ENCODE data around the gene SREBF2.
A peak's percentile ranks its signal among the peaks of the same experiment; 100 is the strongest.

The SREBF2 gene

DNA sequence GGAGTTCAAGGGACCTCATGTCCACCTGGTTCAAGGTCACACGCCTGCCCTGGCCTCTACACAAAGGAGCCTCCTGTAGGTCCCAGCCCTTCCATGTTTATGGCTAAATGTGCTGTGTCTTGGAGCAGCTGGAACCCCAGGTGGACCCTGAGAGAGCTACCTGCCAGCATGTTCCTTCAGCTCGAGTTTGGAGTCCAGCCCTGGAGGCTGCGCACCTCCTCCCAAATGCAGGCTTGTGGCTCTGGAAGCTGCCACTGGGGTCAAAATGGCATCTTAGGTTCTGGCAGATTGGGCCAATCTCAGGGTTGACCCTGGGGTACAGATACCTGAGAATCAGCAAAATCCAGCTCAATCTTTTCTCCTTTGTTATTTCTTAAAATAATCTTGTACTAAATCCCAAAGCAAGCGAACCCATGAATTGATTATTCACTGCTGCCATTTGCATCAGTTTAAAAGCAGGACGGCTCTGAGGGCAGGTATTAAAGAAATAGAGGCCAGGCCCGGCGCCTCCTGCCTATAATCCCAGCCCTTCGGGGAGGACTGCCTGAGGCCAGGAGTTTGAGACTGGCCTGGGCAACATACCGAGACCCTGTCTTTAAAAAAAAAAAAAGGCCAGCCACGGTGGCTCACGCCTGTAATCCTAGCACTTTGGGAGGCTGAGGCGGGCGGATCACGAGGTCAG, 90.8 kb downstream of the SREBF2 start:
- DNase-seq, result no peak

DNA sequence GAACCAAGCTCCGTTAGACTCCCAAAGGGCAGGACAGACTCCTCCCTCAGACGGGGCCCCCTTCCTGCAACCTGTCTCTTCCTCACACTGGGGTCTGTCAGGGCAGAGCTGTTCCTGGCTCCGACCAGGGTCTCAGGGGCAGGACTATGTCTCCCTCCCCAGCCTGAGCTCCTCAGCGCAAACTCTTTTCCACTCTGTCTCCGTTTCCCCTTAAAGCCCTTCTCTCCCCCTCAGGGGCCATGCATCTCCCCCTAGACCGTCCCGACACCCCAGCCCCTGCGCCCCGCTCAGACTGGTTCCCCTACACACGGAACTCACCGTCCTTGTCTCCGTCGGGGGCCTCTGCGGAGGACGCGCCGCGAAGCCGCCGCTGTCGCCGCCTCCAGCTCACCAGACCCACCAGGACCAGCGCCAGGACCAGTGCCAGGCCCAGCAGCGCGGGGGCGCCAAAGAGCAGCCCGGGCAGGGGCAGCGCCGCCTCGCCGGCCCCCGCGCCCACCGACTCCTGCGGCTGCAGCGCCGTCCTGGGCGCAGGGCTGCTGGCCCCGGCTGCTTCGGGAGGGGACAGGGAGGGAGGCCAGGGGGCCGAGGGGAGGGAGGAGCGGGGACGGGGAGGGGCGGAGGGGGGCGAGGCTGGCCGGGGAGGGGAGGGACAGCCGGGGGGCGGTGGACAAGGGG, 93.0 kb downstream of the SREBF2 start:
- DNase-seq, result peak; percentile 30 to 32

DNA sequence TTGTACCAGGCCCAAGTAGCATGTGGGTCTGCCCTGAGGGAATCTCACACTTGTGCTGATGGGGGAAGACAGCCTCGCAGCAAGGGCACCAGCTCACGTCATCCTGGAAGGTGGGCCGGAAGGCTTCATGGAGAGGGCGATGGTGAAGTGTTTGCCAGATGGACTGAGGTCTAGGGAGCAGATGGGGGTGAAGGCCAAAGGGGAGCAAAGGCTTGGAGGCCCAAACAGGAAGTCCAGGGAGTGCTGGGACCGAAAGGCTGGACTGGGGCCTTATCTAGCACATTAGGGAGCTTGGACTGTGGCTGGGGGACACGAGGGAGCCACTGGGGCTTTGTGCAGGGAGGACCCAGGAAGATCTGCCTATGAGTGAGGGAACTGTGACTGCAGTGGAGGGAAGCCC, 94.9 kb downstream of the SREBF2 start:
- DNase-seq, result no peak

DNA sequence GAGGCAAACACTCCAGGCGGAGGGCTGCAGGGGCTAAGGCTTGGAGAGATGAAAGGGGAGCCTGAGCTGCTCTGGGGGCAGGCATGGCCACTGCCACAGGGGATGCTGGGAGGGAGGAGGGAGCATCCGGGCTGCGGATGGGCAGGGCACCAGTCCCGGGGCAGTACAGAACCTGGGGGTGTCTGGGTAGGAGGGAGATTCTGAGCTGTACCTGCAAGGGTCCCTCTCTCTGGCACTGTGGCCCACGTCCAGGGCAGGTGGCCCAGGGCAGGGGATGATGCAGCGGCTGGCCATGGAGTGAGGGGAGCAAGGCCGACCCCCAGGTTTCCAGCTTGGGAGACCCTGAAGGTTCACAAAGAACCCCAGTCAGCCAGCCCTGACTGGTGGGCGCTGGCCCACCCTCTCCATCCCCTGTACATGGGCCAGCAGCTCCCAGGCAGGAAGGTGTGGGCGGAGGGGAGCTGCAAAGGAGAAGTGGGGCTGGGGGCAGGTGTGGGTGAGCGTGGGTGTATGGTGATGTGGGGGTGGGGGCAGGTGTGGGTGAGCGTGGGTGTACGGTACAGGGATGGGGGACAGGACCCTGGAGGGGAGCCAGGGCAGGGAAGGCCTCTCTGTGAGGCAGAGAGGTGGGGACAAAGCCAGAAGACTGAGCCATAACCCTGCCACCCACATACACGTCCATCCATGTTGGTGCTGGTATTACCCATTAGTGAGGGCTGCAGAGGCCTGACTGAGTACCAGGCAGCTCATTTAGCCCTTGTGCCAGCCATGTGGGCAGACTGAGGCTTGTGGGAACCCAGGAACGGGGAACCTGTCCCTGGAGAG, 95.9 kb downstream of the SREBF2 start:
- no peak for DNase-seq

DNA sequence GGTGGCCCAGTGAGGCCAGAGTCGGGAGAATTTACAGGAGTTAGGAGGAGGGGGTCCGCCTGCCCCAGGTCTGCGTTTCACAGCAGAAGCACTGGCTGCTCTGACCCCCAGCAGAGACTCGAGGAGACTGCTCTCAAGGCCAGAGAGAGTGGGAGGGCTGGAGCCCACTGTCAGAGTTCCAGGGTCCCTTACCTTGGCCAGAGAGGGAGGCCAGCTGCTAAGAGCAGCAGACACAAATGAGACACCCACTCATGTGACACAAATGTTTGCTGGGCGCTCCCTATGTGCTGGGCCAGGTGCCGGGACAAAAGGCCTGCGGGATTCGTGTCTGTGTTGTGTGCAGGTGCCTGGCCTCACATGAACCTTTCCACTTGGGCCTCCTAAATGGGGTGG, 96.5 kb downstream of the SREBF2 start:
- DNase-seq, result peak; percentile 40 to 61

DNA sequence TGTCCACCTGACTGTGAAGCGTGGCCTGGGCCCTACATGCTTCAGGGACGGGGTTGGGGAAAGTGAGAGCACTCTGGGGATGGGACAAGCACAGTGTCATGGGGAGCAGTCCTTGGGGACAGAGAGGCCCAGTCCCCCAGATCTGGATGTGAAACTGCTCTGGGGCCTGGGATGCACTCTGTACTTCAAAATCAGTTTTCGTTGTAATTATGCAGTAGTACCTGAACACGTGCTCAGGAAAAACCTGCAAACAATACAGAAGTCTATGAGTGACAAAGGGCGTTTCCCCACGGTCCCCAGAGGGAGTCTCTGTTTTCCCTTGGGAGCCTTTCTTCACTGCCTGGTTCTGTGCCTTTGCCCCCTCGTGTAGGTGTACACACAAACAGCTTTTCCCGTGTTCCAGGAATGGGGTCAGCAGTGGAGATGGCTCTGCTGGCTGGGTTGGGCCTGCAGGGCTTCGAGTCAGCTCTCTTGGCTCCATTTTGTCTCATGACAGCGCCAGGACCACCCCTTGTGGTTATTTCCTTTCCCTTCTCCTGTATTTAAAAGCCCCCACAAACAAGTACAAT, 98.9 kb downstream of the SREBF2 start:
- no peak for DNase-seq

DNA sequence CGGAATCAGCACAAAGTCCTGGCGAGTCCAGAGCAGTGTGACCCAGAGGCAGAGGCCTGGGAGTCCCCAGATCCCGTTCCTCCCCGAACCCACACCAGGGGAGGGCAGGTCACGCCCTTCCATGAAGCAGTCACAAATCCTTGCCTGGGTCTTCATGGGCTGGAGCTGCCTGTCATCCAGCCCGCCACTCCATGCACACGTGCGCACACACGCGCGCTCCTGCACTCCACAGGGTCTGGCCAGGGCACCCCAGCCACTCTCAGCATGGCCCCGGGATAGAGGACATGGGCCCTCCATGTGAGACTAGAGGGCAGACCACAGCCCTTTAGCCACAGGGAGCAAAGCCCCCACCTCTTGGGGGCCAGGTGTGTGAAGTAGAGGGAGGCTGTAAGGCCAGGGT, 99.4 kb downstream of the SREBF2 start:
- no peak for DNase-seq

DNA sequence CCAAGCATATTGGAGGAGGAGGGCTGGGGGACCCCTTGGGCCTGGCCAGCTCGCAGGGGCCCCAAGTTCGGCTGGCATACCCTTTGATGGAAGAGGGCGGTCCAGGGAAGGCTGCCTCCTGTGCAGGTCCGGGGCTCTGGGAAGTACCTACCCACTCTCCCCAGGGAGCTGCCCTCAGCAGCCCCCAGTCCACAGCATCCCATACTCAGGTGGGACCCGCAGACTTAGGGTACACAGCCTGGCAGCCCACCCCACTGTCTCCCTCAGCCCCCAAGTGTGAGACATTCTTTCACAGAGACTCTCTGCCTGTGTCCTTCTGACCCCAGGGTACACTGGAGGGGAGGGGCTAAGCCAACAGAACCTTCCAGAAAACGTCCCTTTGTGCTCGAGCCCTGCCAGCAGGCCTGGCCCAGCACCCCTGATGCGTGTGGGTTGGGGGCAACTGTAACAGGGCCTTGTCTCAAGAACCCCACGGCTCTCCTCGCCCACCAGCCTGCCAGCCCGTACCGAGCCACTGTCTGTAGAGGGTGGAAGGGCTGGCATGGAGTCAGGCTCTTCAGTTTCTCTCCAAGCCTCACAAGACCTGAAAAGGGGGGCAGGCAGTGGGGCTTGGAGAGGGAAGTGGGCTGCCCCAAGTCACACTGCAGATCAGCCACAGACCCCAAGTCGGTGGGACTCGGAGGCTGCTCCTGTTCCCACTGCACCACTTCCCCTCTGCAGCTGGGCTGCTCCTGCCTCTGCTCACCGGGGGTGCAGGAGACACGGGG, 100.7 kb downstream of the SREBF2 start:
- DNase-seq, result no peak

DNA sequence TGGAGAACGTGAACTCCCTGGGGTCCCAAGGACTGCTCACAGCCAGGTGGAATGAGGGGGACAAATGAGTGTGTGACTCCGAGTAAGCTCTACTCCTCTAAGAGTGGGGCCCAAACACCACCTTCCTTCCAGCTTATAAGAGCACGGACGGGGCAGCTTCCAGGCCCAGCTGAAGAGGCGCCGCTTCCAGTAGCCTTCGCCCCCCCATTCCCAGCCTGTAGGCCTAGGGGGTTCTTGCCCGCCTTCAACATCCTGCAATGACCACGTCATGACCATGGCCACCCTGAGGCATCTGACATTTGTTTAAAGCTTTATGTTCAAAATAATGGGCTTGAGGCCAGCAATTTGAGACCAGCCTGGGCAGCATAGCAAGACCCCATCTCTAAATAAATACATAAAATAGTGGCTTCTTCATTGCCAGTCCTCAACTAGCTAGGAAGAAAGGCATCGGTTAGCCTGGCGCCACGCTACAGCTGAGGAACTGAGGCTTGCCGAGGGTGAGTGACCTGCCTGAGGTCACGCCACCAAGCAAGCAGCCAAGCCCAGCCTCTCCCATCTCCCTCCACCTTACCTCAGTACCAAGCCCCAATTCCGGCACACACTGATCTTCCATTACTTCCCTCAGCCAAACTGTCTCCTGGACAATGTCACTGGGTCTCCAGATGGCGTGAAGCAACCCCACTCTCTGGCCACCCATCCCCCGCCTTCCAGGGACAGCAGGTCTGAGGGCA, 101.5 kb downstream of the SREBF2 start:
- DNase-seq, result no peak

DNA sequence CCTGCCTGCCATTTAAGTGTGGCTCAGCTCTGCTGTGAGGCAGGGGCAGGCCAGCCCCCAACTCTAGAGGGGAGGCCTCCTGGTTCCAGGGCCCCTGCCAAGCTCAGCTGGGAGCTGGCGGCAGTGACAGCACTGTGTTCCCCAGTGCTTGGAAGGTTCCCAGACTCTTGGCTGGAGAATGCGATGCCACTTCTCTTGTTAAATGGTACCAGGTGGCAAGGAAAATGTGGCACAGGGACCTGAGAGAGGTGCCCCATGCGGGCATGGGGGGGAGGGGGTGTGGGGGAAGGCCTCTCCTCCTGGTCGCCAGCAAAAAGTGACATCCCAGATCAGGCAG, 102.1 kb downstream of the SREBF2 start:
- DNase-seq, result peak in 1 of 2 experiments; percentile 13

DNA sequence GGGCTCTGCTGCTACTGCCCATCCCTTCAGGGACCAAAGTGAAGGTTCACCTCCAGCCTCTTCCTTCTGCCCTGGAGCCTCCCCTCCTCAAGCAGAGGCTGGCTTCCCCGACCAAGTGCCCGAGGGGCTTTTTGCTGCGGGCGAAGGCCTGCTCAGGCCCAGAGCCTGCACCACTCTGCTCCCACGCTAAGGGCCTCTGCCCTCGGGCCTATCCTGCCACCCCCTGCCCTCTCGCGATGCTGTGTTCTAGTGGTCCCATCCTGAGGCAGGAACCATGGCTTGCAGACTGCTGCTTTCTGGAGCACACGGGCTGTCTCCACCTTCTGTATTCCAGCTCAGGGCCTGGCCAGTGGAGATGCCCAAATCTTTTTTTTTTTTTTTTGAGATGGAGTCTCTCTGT, 102.6 kb downstream of the SREBF2 start:
- DNase-seq, result no peak

DNA sequence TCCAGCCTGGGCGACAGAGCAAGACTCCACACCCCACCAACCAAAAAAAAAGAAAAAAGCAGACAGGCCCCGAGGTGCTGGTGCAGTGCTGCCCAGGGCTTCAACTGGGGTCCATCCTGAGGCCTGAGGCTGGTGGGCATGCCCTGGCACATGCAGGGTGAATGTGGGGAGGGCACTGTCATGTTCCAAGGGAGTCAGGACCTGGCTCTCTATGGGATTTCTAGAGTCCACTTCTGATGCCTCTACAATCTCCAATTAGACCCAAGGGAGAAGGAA, 103.9 kb downstream of the SREBF2 start:
- DNase-seq, result no peak

DNA sequence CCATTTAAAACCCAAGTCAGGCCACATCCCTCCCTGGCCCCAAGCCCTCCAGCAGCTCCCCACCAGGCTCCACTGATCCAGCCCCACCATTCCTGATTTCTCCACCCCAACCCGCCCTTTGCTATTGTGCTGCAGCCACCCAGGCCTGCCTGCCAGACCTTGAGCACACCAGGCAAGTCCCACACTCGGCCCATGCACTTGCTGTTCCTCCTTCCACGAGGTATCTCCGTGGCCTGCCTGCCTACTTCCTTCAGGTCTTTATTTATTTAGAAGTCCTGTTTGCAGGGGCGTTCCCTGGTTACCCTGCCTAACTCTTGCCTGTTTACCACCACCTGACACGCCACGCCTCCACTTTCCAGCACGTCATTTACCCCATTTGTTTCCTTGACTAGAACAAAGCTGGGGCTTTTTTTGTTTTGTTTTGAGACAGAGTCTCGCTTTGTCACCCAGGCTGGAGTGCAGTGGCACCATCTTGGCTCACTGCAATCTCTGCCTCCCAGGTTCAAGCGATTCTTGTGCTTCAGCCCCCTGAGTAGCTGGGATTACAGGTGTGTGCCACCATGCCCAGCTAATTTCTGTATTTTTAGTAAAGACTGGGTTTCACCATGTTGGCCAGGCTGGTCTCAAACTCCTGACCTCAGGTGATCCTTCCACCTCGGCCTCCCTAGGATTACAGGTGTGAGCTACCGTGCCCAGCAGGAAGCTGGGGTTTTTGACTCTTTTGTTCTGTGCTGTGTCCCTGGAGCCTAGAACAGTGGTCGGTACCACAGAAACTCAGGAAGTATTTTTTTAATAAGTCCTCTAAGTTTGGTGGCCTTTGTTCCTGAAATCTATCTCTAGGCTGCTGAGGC, 107.3 kb downstream of the SREBF2 start:
- peak; percentile 15 to 40 for DNase-seq

DNA sequence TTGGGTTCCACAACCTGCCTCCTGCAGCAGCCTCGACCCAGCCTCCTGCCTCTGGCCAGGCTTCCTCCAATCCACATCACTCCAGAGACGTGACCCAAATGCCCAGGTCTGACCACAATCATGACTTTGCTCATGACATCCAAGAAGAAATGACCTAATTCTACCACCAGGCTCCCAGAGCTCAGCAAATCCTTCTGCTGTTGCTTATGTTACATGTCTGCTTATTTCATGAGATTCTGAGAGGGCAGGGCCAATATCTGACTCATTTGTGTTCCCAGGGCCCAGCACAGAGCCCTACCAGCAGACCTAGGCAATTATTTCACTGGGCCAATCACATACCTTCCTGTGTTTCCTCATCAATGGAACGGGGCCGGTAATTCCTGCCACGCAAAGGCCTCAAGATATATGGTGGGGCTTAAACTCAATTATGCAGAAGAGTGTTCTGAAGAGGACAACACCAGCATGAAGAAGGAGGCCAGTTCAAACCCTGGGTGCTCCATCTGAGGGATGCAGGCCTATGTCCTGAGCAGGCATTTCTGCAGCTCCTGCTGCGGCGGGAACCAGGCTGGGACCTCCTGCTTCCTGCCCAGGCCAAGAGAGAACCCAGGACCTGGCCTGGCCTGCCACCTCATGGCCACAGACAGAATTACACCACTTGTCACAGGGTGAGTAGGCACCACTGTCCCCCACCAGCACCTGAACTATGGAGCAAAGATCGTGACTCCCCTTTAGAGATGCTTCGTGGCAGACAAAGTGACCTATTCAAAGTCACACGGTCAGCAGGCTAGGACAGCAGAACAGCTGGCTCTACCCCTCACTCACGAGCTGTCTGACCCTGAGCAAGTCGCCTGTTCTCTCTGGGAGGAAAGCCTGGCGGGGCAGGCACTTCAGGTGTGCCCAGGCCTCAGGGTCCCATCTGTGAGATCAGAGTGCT, 108.2 kb downstream of the SREBF2 start:
- peak; percentile 42 to 50 for DNase-seq

DNA sequence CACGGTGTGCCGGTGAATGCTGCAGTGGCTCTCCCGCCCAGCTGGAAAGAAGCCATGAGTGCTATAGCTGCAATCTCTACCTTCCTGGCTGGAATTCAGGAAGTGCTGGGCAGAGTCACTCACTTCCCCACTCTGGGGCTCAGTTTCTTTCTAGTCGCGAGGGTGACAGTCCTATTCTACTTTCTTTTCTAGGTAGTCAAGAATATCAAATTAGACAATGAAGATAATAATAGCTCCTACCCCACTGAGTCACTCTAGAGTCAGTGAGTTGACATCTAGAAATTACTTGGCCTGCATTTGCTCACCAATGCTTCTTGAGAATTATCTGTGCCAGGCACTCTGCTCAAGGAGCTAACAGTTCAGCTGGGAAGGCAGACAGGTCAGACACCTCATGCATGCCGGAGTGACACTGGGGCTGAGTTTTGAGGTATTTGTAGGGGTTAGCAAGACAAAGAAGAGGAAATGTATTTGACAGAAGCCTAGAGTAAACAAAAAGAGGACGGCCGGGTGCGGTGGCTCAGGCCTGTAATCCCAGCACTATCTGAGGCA, 110.8 kb downstream of the SREBF2 start:
- DNase-seq, result peak in 1 of 2 experiments; percentile 11

DNA sequence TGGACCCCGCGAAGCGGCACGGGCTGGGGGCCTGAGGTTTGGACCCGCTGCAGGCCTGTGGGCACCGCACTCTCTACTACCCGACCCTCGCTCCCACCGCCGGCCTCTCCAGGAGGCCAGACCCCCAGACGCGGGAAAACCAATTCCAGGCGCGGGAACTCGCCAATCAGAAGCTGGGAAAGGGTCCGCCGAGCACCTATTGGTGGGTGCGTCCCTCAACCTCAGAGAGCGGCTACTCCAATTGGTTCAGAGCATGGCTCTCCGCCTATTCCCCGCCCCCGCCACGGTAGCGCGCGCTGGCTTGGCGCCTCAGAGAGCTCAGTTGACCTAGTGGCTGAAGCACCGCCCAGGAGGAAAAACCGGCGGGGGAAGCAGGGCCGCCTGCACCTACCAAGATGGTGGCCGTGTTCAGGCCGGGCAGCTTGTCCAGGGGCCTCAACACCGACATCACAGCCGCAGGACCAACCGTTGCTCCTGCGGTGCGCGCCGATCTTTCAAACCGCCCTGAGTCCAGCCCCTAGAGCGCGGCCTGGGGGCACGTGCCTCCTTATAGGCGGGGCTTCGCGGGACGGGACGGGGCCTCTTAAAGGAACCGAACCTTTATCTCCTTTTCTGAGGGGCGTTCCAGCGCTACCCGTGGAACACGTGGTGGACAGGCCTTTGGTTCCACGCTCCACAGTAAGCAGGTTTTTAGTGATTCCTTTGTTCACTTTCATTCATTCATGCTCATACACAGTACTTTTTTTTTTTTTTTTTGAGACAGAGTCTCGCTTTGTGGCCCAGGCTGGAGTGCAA, 113.9 kb downstream of the SREBF2 start, which contains the start of gene CENPM:
Gene CENPM (minus strand): TSS at position 524 of the 795 bp plus-strand sequence. CDS start 76 bp downstream, at position 448.
- peak; percentile 90 to 94 for DNase-seq

DNA sequence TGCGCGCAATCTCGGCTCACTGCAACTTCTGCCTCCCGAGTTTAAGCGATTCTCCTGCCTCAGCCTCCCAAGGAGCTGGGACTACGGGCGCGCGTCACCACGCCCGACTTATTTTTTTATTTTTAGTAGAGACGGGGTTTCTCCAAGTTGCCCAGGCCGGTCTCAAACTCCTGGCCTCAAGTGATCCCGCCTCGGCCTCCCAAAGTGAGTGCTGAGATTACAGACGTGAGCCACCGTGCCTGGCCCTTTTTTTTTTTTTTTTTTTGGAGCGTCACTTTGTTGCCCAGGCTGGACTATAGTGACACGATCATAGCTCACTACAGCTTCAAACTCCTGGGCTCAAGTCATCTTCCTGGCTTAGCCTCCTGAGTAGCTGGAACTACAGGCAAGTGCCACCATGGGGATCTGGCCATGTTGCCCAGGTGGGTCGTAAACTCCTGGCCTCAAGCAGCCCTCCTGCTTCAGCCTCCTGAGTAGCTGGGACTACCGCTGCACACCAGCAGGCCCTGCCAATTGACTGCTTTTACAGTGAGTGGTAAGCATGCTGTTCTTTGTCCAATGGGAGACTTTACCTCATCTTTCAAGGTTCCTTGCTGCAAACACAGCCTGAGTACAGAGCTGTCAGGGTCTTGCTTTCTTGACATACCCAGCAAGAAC, 114.6 kb downstream of the SREBF2 start:
- no peak for DNase-seq

DNA sequence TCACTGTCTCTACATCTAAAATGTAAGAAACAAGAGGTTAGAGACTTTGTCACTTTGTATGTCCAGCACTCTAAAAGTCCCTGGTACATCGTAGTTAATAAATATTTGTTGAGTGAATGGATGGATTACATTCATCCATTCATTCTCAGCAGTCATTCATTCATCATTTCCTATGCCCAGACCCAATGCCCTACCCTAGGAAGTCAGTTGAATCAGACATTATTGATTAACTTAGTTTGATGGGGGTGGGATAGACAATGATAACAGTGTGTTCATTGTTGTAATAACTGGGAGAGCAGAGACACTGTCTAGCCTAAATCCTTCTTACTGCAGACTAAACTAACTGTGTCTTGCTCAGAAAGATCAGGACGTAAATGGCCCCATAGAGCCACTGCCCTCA, 115.2 kb downstream of the SREBF2 start:
- no peak for DNase-seq

Measured in NCI-H2081 (cell line).